ENCODE results near the gene SEMA5A. TPM values are rescaled to one million over a fixed set of nuclear protein-coding genes. Genes with fewer than 3 reads are reported as not detected.

The SEMA5A gene
- total RNA-seq, 1 donor from 2014 or later = not detected

DNA sequence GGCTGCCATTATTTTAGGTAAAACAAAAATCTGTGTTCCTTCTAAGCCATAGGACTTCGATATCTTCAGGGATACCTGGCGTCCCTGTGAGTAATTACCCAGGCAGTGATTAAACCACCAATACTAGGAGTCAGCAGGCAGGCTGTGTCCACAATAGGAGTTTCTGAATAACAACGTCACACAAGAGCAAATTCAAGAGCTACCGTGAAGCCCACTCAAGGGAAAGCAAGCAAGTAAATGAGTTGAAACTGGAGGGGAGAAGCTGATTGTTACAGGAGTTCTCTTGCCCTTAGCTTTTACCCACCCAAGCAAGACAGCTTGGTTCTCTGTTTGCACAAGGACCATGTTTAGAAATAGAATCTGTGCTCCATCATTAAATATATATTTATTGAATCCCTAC, 50.8 kb downstream of the SEMA5A start:
- intact Hi-C loops (cut with micrococcal nuclease) = no loop called here

DNA sequence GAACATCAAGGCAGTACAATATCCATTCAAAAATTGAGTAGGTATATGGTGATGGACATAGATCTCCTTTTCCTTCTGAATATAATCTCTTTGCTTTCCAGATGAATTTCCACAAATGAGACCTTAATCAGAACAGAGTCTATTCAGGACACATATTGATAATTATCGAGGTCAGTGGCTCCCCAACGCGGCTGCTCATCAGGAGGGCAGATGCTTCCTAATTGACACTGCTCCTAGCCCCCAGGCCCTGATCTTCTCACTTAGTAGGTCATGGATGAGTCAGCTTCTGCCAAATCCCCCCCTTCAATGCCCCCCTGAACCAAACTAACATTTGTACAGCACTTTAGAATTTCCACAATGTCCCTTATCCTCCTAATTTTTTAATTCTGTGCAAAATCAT, 51.6 kb downstream of the SEMA5A start:
- Mint-ChIP-seq H3K36me3 (ENCODE audit: low read depth) (no peaks in the 10 kb centered on the region), H3K27ac (no peak overlapping the region), H3K9me3 (no peaks in the 10 kb centered on the region), H3K4me3 (no peak overlapping the region), H3K27me3 (no peaks in the 10 kb centered on the region), H3K4me1 (no peaks in the 10 kb centered on the region)
- intact Hi-C loops (cut with micrococcal nuclease) = no loop called here
- no peak for DNase-seq

More for the DNA sequence above, 50.8 kb downstream of the SEMA5A start:
- Mint-ChIP-seq H3K4me3 (no peak overlapping the region), H3K4me1 (no peaks in the 10 kb centered on the region), H3K36me3 (ENCODE audit: low read depth) (no peaks in the 10 kb centered on the region), H3K27me3 (no peaks in the 10 kb centered on the region), H3K27ac (no peak overlapping the region), H3K9me3 (no peaks in the 10 kb centered on the region)
- DNase-seq = no peak

DNA sequence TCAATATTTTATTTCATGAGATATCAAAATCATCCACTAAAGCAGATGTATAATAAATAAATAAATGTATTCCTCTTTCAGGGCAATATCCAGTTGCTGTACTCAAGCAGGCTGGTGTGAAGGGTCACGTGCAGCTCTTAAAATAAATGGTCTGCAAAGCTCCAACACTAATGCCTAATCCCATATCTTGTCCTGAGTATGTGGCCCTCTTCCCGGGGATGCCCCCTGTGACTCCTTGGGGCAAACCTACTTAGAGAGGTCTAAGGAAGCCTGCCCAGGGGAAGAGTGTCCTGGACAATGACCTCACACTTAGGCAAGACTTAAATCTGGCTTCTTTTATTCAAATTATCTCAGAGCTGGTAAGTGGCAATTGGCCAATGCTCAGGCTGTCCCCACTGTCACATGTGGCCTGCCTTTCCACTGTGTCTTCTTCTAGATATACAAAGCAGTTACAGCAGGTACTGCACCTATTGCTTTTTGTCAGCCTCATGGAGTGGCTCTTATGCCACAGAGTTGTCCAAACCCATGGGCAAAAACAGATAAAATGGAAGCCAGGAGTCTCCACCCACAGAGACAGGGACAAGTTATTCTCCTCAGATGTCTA, 55.3 kb downstream of the SEMA5A start:
- intact Hi-C loops (cut with micrococcal nuclease) = no loop called here
- Mint-ChIP-seq H3K27me3 (no peaks in the 10 kb centered on the region), H3K36me3 (ENCODE audit: low read depth) (no peaks in the 10 kb centered on the region), H3K4me3 (no peak overlapping the region), H3K4me1 (no peaks in the 10 kb centered on the region), H3K9me3 (no peaks in the 10 kb centered on the region), H3K27ac (no peak overlapping the region)
- DNase-seq = no peak

DNA sequence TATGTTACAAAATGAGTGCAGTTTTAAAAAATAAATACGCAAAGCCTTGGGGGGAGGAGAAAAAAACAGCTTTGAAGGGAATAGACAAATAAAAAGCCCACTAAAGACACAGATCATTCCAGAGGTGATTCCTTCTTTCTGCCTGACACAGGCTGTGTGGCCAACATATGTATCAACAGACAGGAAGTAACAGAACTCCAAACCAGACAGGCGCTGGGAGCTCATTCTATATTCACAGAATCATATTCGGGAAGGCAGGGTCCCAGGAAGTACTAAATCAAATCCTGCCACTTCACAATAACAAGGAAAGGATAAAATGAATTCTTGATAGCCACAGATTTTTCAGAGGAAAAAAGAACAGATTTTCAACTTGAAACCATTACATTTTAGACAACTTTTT, 62.1 kb downstream of the SEMA5A start:
- H3K4me3 Mint-ChIP-seq = no peak overlapping the region
- no peaks in the 10 kb centered on the region for H3K27me3 Mint-ChIP-seq
- no peak overlapping the region for H3K27ac Mint-ChIP-seq
- no peaks in the 10 kb centered on the region for H3K4me1 Mint-ChIP-seq
- H3K9me3 Mint-ChIP-seq = no peaks in the 10 kb centered on the region
- no peak for DNase-seq
- H3K36me3 Mint-ChIP-seq (ENCODE audit: low read depth) = no peaks in the 10 kb centered on the region
- intact Hi-C loops (cut with micrococcal nuclease) = no loop called here

DNA sequence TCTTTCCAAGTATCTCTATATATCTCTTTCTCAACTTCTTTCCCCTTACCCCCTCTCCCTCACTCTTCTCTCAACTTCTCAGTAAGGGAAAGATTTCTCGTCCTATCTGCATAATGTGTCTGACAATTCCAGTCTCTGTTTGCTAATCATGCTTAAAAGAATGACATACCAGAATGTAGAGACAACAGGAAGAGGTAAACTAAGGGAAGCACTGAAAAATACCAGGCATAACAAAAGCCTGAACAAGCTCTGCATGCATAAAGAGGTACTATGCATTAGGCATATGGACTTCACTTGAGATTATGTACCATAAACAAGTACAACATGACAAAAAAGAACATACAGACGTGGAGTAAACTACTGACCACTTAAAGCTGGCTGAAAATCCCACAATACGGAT, 62.6 kb downstream of the SEMA5A start:
- intact Hi-C loops (cut with micrococcal nuclease) = no loop called here
- H3K9me3 Mint-ChIP-seq = no peaks in the 10 kb centered on the region
- no peaks in the 10 kb centered on the region for H3K36me3 Mint-ChIP-seq (ENCODE audit: low read depth)
- DNase-seq = no peak
- H3K4me1 Mint-ChIP-seq = no peaks in the 10 kb centered on the region
- H3K27me3 Mint-ChIP-seq = no peaks in the 10 kb centered on the region
- H3K27ac Mint-ChIP-seq = no peak overlapping the region
- H3K4me3 Mint-ChIP-seq = no peak overlapping the region

DNA sequence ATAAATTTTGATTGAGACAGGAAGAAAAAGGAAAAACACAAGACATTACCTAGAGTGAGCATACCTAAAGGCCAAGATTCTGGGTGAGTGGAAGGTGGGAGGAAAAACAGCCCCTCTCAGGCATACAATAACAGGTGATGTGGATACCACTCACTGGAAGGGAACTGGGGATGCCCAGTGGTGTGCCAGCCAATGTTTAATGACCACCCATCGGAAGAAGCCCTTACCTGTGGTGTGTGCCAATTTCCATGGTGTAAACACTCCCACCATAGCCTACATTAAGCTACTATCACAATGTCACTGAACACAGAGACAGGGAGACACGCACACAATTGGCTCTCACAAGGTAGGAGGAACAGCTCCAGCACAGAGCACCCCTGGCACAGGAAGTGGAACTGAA, 63.5 kb downstream of the SEMA5A start:
- no peak for DNase-seq
- intact Hi-C loops (cut with micrococcal nuclease) = no loop called here
- no peak overlapping the region for H3K4me3 Mint-ChIP-seq
- no peaks in the 10 kb centered on the region for H3K27me3 Mint-ChIP-seq
- H3K36me3 Mint-ChIP-seq (ENCODE audit: low read depth) = no peaks in the 10 kb centered on the region
- H3K9me3 Mint-ChIP-seq = no peaks in the 10 kb centered on the region
- H3K27ac Mint-ChIP-seq = no peak overlapping the region
- H3K4me1 Mint-ChIP-seq = no peaks in the 10 kb centered on the region

DNA sequence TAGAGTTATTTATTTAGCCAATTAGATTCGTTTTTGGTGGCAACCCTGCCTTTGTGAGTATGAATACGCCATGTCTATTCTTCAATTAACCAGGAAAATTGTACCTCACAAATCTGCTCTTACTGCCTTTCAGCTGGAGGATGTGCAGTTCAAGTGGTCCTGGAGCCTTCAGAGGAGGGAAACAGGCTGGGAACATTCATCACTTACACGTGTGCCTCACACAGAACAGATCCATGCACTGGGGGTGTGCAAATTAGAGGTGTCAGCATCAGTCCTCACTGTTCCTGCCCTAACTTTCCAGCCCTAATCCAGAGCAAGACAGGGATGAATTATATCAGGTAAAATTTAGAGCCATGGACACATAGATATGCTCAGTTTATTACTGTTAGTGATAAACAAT, 65.4 kb downstream of the SEMA5A start:
- H3K4me1 Mint-ChIP-seq = no peaks in the 10 kb centered on the region
- no peak for DNase-seq
- H3K27me3 Mint-ChIP-seq = no peaks in the 10 kb centered on the region
- H3K4me3 Mint-ChIP-seq = no peak overlapping the region
- no peaks in the 10 kb centered on the region for H3K36me3 Mint-ChIP-seq (ENCODE audit: low read depth)
- no peaks in the 10 kb centered on the region for H3K9me3 Mint-ChIP-seq
- H3K27ac Mint-ChIP-seq = no peak overlapping the region
- intact Hi-C loops (cut with micrococcal nuclease) = no loop called here

DNA sequence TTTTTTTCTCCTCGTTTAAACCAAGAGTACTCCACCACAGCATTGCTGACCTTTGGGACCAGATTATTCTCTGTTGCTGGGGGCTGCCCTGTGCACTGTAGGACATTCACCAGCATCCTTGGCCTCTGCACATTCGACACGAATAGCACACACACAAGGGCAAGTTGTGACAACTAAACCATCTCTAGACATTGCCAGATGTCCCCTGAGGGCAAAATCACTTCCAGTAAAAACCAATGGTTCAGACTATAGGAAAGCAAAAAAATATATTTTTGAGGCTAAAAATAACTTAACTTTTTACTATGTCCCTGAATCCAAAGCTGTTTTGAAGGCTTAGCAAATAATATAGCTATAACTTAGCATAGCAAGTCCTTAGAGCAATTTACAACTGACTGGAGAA, 65.9 kb downstream of the SEMA5A start:
- Mint-ChIP-seq H3K4me1 (no peaks in the 10 kb centered on the region), H3K4me3 (no peak overlapping the region), H3K27me3 (no peaks in the 10 kb centered on the region), H3K9me3 (no peaks in the 10 kb centered on the region), H3K27ac (no peak overlapping the region), H3K36me3 (ENCODE audit: low read depth) (no peaks in the 10 kb centered on the region)
- no peak for DNase-seq
- intact Hi-C loops (cut with micrococcal nuclease) = no loop called here

DNA sequence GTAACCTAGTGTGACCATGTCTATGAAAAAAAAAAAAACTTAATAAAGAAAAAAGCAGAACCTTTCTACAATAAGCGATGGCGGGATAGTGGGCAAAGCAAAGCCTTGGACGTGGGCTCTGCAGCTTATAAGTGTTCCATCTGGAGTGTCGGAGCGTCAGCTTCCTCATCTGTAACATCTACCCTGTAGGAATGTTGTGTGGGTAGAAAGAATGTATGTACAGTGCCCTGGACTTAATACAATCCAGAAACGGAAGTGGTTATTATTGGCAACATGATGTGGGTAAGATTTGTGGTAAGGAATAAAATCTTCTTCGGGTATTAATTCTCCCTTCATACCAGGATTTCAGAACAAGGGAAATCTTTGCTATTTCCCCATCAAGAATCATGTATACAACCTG, 66.5 kb downstream of the SEMA5A start:
- no peak overlapping the region for H3K4me3 Mint-ChIP-seq

DNA sequence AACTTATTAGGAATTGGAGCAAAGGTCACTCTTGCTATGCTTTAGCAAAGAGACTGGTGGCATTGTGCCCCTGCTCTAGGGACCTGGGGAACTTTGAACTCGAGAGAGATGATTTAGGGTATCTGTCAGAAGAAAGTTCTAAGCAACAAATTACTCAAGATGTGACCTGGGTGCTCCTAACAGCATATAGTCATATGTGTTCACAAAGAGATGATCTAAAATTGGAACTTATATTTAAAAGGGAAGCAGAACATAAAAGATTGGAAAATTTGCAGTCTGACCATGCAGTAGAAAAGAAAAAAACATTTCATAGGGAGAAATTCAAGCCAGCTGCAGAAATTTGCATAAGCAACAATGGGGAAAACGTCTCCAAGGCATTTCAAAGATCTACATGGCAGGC, 68.3 kb downstream of the SEMA5A start:
- H3K27ac Mint-ChIP-seq = no peak overlapping the region
- H3K4me1 Mint-ChIP-seq = no peaks in the 10 kb centered on the region
- no peak for DNase-seq
- intact Hi-C loops (cut with micrococcal nuclease) = no loop called here
- no peaks in the 10 kb centered on the region for H3K36me3 Mint-ChIP-seq (ENCODE audit: low read depth)
- H3K4me3 Mint-ChIP-seq = no peak overlapping the region
- peaks cover 4% of the 10 kb centered on the region for H3K9me3 Mint-ChIP-seq
- no peaks in the 10 kb centered on the region for H3K27me3 Mint-ChIP-seq

More for the DNA sequence above, 66.5 kb downstream of the SEMA5A start:
- no peaks in the 10 kb centered on the region for H3K4me1 Mint-ChIP-seq
- H3K27ac Mint-ChIP-seq = no peak overlapping the region
- DNase-seq = no peak
- no peaks in the 10 kb centered on the region for H3K27me3 Mint-ChIP-seq
- no peaks in the 10 kb centered on the region for H3K36me3 Mint-ChIP-seq (ENCODE audit: low read depth)
- intact Hi-C loops (cut with micrococcal nuclease) = no loop called here
- H3K9me3 Mint-ChIP-seq = no peaks in the 10 kb centered on the region

DNA sequence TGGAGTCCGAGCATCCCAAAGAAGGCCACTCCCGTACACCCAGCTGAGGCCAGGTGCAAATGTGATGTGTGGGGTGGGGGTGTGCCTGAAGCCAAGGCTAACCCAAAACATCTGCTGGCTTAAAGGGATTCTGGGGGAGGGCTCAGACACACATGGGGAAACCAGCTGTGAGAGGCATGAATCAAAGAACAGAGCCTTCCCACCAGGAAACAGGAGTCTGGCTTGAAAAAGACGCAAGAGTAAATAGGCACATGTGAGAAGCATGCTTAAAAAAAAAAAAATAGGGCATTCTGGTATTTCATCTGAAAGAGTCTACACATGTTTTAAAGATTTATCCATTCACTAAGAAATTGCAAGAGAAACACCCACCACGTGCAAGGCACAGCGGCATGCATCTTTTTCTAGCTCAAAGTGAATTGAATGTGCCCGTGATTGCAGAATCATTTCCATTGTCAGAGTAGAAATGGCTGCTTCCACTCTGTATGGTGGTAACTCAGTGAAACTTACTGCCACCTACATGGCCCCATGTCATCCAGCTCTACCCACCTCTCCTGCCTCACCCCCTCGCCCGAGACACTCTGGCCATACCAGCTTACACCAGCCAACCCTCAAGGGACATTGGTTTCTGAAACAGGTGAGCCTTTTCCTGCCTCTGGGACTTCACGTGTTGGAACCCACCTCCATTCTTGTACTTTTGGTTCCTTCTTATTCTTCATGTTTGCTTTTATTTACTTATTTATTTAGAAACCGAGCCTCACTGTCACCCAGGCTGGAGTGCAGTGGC, 71.5 kb downstream of the SEMA5A start:
- intact Hi-C loops (cut with micrococcal nuclease) = no loop called here
- no peak overlapping the region for H3K4me3 Mint-ChIP-seq
- no peaks in the 10 kb centered on the region for H3K36me3 Mint-ChIP-seq (ENCODE audit: low read depth)
- no peak for DNase-seq
- peaks cover 4% of the 10 kb centered on the region for H3K9me3 Mint-ChIP-seq
- H3K27me3 Mint-ChIP-seq = no peaks in the 10 kb centered on the region
- no peak overlapping the region for H3K27ac Mint-ChIP-seq
- no peaks in the 10 kb centered on the region for H3K4me1 Mint-ChIP-seq

DNA sequence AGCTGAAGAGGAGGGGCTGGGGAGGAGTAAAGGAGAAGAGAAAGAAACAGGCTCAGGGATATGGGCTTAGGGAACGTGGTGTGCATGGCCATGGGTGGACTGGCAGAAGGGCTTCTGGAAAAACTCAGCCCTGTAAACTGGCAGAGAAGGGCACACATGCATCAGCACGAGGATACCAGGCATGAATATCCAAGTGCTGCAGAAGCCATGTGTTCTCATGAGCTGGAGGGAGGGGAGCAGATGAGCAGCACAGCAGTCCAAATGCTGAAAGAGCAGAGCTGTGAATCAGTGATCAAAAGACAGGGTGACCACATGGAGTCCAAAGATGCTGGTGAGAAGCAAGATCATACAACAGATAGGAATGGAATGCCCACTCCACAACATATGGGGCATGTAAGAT, 72.3 kb downstream of the SEMA5A start:
- no peaks in the 10 kb centered on the region for H3K27me3 Mint-ChIP-seq
- no peaks in the 10 kb centered on the region for H3K4me1 Mint-ChIP-seq
- H3K36me3 Mint-ChIP-seq (ENCODE audit: low read depth) = no peaks in the 10 kb centered on the region
- intact Hi-C loops (cut with micrococcal nuclease) = no loop called here
- H3K27ac Mint-ChIP-seq = no peak overlapping the region
- H3K9me3 Mint-ChIP-seq = peaks cover 4% of the 10 kb centered on the region
- DNase-seq = no peak
- H3K4me3 Mint-ChIP-seq = no peak overlapping the region

DNA sequence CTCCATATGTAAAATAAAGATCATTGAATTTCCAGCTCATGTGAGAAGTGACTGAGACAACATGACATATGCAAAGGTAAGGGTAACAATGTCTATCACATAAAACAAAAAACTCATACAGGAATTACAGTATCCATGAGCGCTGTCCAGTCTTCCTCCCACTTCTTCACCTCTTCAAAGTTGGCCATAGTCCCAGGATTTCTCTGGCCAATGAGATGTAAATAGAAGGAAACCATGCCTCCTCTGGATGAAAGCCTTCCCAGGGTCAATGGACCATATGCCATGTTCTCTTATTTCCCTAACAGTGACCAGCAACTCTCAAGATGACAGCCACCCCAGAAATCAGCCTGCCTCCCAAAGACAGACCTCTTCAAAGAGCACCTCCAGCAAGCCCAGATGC, 75.5 kb downstream of the SEMA5A start:
- DNase-seq = no peak
- no peaks in the 10 kb centered on the region for H3K36me3 Mint-ChIP-seq (ENCODE audit: low read depth)
- H3K4me3 Mint-ChIP-seq = no peak overlapping the region
- peaks cover 4% of the 10 kb centered on the region for H3K9me3 Mint-ChIP-seq
- no peaks in the 10 kb centered on the region for H3K27me3 Mint-ChIP-seq
- intact Hi-C loops (cut with micrococcal nuclease) = no loop called here
- H3K4me1 Mint-ChIP-seq = no peaks in the 10 kb centered on the region
- H3K27ac Mint-ChIP-seq = no peak overlapping the region

DNA sequence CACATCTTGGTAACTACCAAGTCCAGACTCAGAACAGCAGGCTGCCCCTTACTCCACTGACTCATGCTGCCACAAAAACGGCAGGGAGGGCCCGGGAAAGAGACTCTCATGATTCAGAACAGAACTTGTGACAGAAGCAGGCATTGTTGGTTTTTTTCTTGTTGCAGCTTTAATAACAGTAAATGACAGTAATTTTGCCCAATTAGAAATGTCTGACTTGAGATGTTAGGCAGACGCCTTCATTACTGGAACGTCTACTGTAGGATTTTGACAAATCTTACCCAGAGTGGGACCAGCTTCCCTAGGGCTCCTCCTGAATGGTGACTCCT, 77.9 kb downstream of the SEMA5A start:
- Mint-ChIP-seq H3K4me3 (no peak overlapping the region), H3K36me3 (ENCODE audit: low read depth) (no peaks in the 10 kb centered on the region), H3K4me1 (no peaks in the 10 kb centered on the region), H3K9me3 (no peaks in the 10 kb centered on the region), H3K27ac (no peak overlapping the region), H3K27me3 (no peaks in the 10 kb centered on the region)
- no peak for DNase-seq
- intact Hi-C loops (cut with micrococcal nuclease) = no loop called here

All from activated CD4-positive, alpha-beta T cell treated with anti-CD3 and anti-CD28 coated beads, Interleukin-2, amount 10 ng/mL, durations not matched to agents 24 days and 14 days (primary cell).